Activated T-cell treated with anti-CD3 and anti-CD28 coated beads for 48 hours (primary cell): ENCODE data around the gene CAMTA1.

Source experiments
- DNase-seq: peaks from one replicate; pipeline ENCODE4 v3.0.0-alpha.2; 2020; ENCODE audit warnings: low read depth

The CAMTA1 gene

GRCh38 chr1:7077136-7077535, 291.9 kb downstream of the CAMTA1 start:
- DNase-seq, result no peak

DNA sequence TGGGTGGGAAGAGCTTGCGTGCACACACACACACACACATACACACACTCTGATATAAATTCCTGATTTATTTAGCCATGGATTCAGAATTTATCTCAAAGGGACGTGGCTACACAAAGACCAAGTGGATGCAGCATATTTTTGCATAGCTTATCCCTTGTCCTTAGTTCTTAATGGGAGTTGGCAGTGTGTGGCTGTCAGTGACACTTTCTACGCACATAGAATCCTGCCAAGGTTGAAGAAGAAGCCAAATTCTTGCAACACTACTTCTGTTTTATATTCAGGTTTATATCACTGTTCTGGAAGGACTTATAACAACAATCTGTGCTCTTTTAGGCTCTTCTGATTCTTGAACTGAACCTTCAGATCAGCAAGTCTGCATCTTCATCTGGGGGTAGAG, 292.7 kb downstream of the CAMTA1 start:
- DNase-seq, result no peak

GRCh38 chr1:7079637-7080036, 294.4 kb downstream of the CAMTA1 start:
- no peak for DNase-seq

DNA sequence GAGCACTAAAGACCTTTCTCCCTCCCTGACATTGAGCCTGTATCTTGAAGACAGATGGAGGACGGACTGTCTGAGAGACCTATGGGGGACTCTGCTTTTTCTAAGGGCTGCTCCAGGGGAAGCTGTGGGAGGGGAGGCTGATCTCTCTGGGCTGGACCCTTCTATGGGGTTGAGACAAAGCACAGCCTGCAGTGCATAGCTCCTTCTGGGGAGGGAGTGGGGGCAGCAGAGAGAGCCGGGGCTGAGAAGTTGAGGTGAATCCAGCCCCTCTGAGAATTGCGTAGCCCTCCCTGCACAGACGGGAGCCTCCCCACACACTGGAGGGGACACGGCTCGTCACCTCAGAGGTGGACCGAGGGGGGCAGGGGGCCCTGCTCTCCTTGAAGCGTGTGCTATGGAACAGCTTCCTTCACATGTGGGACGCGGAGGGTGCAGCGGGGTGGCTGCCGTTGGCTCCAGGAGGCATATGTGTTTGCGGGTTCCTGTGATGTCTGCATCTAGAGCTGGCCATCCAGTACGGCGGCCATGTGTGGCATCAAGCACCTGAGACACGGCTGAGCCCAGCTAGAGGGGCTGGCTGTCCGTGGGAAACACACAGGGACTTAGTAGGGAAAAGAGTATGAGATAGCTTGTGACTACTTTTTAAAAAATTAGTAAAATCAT, 299.1 kb downstream of the CAMTA1 start:
- no peak for DNase-seq

GRCh38 chr1:7085521-7085920, 300.3 kb downstream of the CAMTA1 start:
- no peak for DNase-seq

GRCh38 chr1:7086106-7086505, 300.9 kb downstream of the CAMTA1 start:
- DNase-seq, result no peak

GRCh38 chr1:7087888-7088287, 302.6 kb downstream of the CAMTA1 start:
- DNase-seq, result no peak

- DNase-seq, result no peak
Measured at GRCh38 chr1:7089497-7089896, 304.2 kb downstream of the CAMTA1 start.

DNA sequence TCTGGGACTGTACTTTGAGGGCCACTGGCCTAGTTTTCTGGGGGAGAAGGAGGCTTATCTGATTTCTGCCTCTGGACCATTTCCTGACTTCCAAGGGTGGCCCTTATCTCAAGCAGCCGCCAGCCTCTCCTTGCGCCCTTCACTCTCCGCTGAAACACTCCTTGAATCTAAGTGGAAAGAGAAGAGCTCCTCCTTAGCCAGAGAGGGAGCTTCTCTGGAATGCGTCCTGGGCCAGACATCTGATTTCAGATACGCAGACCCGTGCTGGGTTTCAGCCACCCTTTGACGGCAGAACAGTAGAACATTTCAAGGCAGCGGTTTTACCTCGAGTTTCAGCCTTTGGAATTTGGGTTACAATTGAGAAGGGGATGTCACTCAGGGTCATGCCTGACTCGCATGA, 308.0 kb downstream of the CAMTA1 start:
- DNase-seq, result no peak

DNA sequence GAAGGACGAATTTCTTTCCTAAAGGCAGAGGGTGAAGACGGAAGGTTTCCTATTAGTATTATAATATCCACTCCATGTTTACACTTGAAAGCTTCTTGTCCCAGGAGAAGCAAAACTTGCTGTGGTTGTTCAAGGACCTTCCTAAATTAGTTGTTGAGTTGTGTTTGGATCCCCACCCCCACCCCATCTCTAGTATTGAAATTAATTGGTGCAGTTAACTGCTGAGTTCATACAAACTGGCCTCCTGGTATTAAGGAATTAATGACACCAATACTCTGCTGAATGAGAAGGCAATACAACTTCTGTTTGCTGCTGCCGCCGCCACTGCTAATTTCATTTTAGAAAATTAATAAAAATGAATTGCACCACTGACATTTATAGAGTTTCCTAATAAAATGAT, 308.8 kb downstream of the CAMTA1 start:
- no peak for DNase-seq

GRCh38 chr1:7094509-7094908, 309.3 kb downstream of the CAMTA1 start:
- no peak for DNase-seq

- no peak for DNase-seq
Measured at GRCh38 chr1:7095343-7095964, 310.2 kb downstream of the CAMTA1 start.

GRCh38 chr1:7097938-7098592, 312.8 kb downstream of the CAMTA1 start:
- no peak for DNase-seq

- DNase-seq, result no peak
Measured at GRCh38 chr1:7098641-7099040, 313.4 kb downstream of the CAMTA1 start.

DNA sequence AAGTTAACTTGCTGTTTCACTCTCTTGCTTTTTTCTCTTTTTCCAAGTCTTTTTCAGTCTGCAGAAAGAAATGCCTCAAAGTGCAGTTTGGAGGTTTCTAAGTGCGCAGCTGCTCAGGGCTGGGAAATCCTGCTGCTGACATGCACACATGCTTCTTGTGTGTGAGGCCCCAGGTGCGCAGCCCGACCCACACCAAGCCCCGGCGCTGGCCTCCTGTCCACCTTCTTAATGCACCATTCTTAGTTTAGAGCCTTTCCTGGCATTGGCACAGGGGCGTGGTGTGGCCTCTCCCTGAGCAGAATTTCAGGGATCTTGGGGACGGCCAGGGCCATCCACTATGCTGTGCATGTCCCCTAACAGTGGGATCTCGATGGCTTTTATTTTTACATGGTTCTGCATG, 315.2 kb downstream of the CAMTA1 start:
- DNase-seq, result no peak

GRCh38 chr1:7101187-7101586, 315.9 kb downstream of the CAMTA1 start:
- DNase-seq, result no peak

DNA sequence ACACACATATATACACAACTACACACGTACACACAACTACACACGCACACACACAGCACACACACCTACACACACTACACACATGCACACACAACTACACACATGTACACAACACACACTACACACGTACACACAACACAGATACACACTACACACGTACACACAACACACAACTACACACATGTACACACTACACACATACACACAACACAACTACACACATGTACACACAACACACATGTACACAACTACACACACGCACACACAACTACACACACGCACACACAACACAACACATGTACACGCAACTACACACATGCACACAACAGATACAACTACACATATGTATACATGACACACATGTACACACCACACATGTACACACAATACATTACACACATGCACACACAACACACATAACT, 318.1 kb downstream of the CAMTA1 start:
- no peak for DNase-seq

- DNase-seq, result no peak
Measured at GRCh38 chr1:7103874-7104273, 318.6 kb downstream of the CAMTA1 start.

GRCh38 chr1:7104339-7104738, 319.1 kb downstream of the CAMTA1 start:
- no peak for DNase-seq

DNA sequence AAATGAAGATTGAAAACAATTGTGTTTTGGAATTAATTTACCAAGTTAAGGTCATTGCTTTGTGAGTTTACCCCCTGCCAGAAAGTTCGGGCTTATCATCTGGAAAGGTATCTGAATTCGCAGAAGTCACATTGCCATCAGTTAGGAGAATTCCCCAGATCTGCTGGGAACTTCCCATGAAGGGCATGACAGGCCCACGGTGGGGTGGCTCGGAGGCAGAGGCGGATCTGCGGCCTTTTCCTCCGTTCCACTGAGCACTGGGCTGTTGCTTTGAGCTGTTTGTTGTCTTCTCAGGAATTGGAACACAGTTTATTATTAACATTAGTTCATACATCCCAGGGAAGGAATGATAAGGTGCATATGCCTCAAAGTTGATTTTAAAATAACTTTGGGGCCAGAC, 320.0 kb downstream of the CAMTA1 start:
- no peak for DNase-seq

DNA sequence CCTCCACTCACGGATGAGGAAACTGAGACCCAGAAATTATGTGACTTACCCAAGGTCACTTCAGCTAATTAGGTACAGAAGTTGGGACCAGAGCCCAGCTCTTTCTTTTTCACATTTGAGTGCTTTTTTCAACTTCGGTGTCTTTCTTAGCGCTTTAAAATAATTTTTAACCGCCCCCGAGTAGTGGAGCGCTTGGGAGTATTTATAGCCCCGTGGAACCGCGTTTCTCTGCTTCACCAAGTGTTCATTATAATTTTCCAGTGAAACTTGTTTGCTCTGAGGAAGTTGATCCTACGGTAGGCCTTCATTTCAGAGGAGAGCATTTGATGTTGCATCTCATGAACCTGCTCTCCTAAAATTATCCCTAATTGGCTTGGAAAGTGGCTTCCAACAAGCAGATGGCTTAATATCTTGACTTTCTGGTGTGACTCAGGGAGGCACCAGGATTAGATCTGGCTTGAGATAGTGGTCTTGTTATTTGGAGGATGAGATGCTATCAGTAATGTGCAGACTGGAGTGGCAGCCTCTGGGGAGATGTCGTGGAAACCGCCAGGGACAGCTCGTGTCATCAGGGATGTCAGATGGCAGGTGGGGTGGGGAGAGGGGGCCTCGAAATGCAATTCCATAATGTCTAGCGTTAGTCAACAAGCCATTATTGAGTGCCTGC, 321.3 kb downstream of the CAMTA1 start:
- DNase-seq, result no peak

DNA sequence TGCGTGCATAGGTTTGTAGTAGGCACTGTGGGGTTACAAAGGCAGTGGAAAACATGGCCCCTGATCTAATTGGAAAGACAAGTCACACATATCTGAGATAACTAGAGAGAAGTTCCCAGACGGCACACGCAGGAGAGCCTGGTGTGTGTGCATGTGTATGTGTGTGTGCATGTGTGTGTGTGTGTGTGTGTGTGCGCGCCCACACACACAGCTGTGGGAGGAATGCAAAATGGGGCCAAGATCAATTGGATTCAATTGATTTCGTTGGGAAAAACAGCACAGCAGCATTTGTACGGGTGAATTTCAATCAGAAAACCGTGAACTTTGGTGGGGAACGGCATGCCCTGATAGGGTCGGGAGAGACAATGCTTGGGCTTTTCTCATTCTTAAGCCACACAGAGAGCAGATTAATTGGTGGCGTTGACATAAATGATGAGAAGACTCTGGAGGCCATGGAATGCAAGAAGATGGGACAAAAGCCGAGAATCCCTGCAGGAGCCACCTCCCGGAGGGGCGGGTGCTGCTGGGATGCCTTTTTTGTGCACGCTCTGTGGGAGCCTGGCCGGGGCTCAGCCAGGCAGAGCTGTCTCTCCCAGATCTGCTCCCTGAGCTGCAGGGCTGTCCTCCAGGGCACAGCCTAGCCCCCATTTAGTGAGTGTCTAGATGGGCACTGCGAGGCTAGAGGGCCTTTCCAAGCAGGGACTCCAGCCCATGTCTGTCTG, 322.0 kb downstream of the CAMTA1 start:
- no peak for DNase-seq
